Right atrium auricular region (tissue), 2 donors: ENCODE data around the gene ANAPC2. TPM values are rescaled to one million over a fixed set of nuclear protein-coding genes. Genes with fewer than 3 reads are reported as not detected.

Experiments used
- DNase-seq: peaks from one replicate; pipeline ENCODE4 v3.0.0-alpha.2; 2019; ENCODE audit warnings: low spot score
- H3K27ac ChIP-seq, 2 donors: fragments of 200-600 bp; sonication (generic); 1 replicate in 1 of 2; 2 replicates in 1 of 2; pipeline ENCODE4 v1.5.1; 2016 to 2019
- H3K27me3 ChIP-seq, 2 donors: fragments of 200-600 bp; sonication (generic); one replicate each; pipeline versions ENCODE4 v1.5.1 to v1.6.0; 2017 to 2019
- H3K36me3 ChIP-seq: fragments of 200-600 bp; sonication (generic); one replicate; pipeline ENCODE4 v1.5.1; 2016
- H3K4me1 ChIP-seq, 2 donors: fragments of 200-600 bp; sonication (generic); one replicate each; pipeline versions ENCODE4 v1.5.1 to v1.6.0; 2017 to 2019
- H3K4me3 ChIP-seq, 2 donors: fragments of 200-600 bp; sonication (generic); 1 replicate in 1 of 2; 2 replicates in 1 of 2; pipeline ENCODE4 v1.5.1; 2017 to 2019; ENCODE audit warnings: mild to moderate bottlenecking in 1 of 2, moderate library complexity in 1 of 2
- H3K9me3 ChIP-seq, 2 donors: fragments of 200-600 bp; sonication (generic); one replicate each; pipeline ENCODE4 v1.5.1; 2019
- total RNA-seq, 2 donors: library from RNA; depleted of rRNA; stranded (reverse); fragments of >200 nt; gene quantifications; one replicate each; pipeline ENCODE4 v1.1.0, GENCODE V29; 2016
- TF ChIP-seq, protein P1 (sequence below), 2 donors: fragments of 200-600 bp; sonication (generic); IDR thresholded peaks; one replicate each; pipeline ENCODE4 v1.5.1; 2019; ENCODE audit warnings: antibody characterized with exemption in 2 of 2

Gene ANAPC2
- total RNA-seq, 2 donors from 2014 or later, result 10.8 to 12.1 TPM

DNA sequence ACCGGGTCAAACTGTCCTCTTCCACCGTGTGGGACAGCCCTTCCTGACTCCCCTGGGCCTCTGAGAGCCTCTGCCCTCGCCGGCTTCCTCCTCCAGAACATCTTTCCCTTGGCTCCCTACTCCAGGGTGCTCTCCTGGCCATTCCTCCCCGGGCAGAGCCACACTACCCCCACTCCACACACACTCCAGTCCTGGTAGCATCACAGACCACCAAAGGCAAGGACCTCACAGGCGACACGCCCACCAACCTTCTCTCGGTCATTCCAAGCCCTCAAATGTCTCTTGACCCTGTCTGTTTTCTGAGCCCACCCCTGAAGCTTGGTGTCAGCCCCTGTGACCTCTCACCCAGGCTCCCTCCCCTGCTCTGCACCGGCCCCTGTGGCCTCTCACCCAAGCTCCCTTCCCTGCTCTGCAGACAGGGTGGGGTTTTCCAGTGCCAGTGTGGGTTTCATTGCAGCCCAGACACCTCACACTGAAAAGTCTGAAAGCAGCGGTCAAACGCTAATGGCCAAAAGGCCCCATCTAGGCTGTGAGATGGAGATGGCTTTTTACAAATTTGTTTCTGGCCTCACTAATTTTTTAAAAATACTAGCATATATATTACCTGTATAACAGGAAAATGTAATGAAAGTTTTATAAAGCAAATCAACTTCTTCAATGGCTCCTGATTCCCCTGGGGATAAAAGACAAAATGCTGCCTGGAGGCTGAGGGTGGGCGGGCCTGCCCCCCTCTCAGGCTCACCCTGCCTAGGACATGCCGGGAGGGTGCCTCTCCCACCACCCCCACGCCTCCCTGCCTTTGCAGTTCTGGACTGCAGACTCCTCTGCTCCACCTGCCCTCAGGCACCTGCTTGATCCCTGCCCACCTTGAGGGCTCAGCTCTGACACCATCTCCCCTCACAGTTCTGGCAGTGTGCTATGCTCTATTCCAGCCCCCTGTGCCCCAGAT lies 29.0 kb downstream of the ANAPC2 start:
- DNase-seq, result no peak
- H3K27me3 ChIP-seq, result peaks cover 20 to 50% of the 10 kb centered on the region in 2 donors
- H3K9me3 ChIP-seq, result no peaks in the 10 kb centered on the region
- H3K27ac ChIP-seq, result no peak overlapping the region
- no peaks in the 10 kb centered on the region for H3K36me3 ChIP-seq
- no peak overlapping the region for H3K4me3 ChIP-seq
- H3K4me1 ChIP-seq, result peaks cover 0 to 37% of the 10 kb centered on the region in 2 donors
- TF ChIP-seq, protein P1, sequence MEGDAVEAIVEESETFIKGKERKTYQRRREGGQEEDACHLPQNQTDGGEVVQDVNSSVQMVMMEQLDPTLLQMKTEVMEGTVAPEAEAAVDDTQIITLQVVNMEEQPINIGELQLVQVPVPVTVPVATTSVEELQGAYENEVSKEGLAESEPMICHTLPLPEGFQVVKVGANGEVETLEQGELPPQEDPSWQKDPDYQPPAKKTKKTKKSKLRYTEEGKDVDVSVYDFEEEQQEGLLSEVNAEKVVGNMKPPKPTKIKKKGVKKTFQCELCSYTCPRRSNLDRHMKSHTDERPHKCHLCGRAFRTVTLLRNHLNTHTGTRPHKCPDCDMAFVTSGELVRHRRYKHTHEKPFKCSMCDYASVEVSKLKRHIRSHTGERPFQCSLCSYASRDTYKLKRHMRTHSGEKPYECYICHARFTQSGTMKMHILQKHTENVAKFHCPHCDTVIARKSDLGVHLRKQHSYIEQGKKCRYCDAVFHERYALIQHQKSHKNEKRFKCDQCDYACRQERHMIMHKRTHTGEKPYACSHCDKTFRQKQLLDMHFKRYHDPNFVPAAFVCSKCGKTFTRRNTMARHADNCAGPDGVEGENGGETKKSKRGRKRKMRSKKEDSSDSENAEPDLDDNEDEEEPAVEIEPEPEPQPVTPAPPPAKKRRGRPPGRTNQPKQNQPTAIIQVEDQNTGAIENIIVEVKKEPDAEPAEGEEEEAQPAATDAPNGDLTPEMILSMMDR (IDR thresholded peaks at IDR 0.05), result no peak

DNA sequence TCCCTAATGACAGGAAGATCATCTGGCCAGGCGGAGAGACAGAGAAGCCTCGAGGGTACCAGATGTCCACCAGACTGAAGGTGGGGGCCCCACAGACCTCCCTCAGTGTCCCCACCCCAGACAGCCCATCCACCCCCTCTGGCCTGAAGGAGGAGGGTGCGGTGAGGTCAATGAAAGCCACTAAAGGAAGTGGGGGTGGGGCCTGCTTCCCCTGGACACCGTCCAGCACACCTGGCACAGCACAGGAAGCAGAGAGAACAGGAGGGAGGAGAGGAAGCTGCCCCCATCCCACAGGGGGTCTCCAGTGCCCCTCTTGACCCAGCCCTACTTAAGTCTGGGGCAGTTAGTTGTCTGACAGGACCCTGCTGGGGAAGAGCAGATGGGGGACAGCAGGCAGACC lies 29.7 kb downstream of the ANAPC2 start:
- H3K27me3 ChIP-seq, result peaks cover 19 to 42% of the 10 kb centered on the region in 2 donors
- no peak overlapping the region for H3K27ac ChIP-seq
- H3K36me3 ChIP-seq, result no peaks in the 10 kb centered on the region
- no peak overlapping the region for H3K4me3 ChIP-seq
- H3K4me1 ChIP-seq, result peaks cover 0 to 37% of the 10 kb centered on the region in 2 donors
- DNase-seq, result no peak
- no peaks in the 10 kb centered on the region for H3K9me3 ChIP-seq
- TF ChIP-seq, protein P1 (IDR thresholded peaks at IDR 0.05), result no peak

GRCh38 chr9:137157618-137158415 lies 30.5 kb downstream of the ANAPC2 start:
- H3K4me3 ChIP-seq, result no peak overlapping the region
- DNase-seq, result no peak
- peaks cover 13 to 34% of the 10 kb centered on the region in 2 donors for H3K27me3 ChIP-seq
- H3K27ac ChIP-seq, result no peak overlapping the region
- H3K36me3 ChIP-seq, result no peaks in the 10 kb centered on the region
- no peaks in the 10 kb centered on the region for H3K9me3 ChIP-seq
- peaks cover 0 to 29% of the 10 kb centered on the region in 2 donors for H3K4me1 ChIP-seq
- TF ChIP-seq, protein P1 (IDR thresholded peaks at IDR 0.05), result no peak

GRCh38 chr9:137156567-137157375 lies 31.6 kb downstream of the ANAPC2 start:
- no peak for DNase-seq
- H3K9me3 ChIP-seq, result no peaks in the 10 kb centered on the region
- peaks cover 13 to 24% of the 10 kb centered on the region in 2 donors for H3K27me3 ChIP-seq
- peaks cover 0 to 18% of the 10 kb centered on the region in 2 donors for H3K4me1 ChIP-seq
- H3K27ac ChIP-seq, result no peak overlapping the region
- H3K36me3 ChIP-seq, result no peaks in the 10 kb centered on the region
- TF ChIP-seq, protein P1 (IDR thresholded peaks at IDR 0.05), result no peak
- H3K4me3 ChIP-seq, result peak overlapping the region in 1 of 2 donors; percentile 16

- TF ChIP-seq, protein P1 (IDR thresholded peaks at IDR 0.05), result no peak
- H3K27me3 ChIP-seq, result no peaks in the 10 kb centered on the region
- no peak for DNase-seq
- H3K9me3 ChIP-seq, result no peaks in the 10 kb centered on the region
- no peak overlapping the region for H3K27ac ChIP-seq
- peaks cover 0 to 11% of the 10 kb centered on the region in 2 donors for H3K4me1 ChIP-seq
- no peak overlapping the region for H3K4me3 ChIP-seq
- no peaks in the 10 kb centered on the region for H3K36me3 ChIP-seq
Observed at GRCh38 chr9:137152844-137153405, 35.4 kb downstream of the ANAPC2 start.
